ENCODE data around the gene DIAPH3. TPM values are rescaled to one million over a fixed set of nuclear protein-coding genes. Genes with fewer than 3 reads are reported as not detected.

DIAPH3 gene
- total and polyA plus RNA-seq, 2 donors = 0.80 to 4.5 TPM

GRCh38 chr13:59890054-59890453 lies 273.7 kb downstream of the DIAPH3 start:
- H3K36me3 ChIP-seq (ENCODE audit: control insufficient read depth in 2 of 2, insufficient read depth in 2 of 2, low read length in 1 of 2) = no peaks in the 10 kb centered on the region
- no peak overlapping the region for H3K4me3 ChIP-seq (ENCODE audit: low read length in 2 of 2)
- no peak for DNase-seq (ENCODE audit: low read depth in 6 of 9, low spot score in 9 of 9)
- WGBS = 93% methylated on average over 1 of the region's 1 CpG
- no peaks in the 10 kb centered on the region for H3K9me3 ChIP-seq (ENCODE audit: control insufficient read depth in 2 of 2, insufficient read depth in 1 of 2, low read length in 1 of 2)
- H3K27ac ChIP-seq (ENCODE audit: low read depth in 1 of 2, low read length in 1 of 2) = no peak overlapping the region
- H3K27me3 ChIP-seq (ENCODE audit: control insufficient read depth in 2 of 2, insufficient read depth in 1 of 2, low read length in 1 of 2) = no peaks in the 10 kb centered on the region
- H3K4me1 ChIP-seq (ENCODE audit: control insufficient read depth in 2 of 2, insufficient read depth in 2 of 2, low read length in 2 of 2) = no peaks in the 10 kb centered on the region

GRCh38 chr13:59888408-59888807 lies 275.3 kb downstream of the DIAPH3 start:
- Histone ChIP-seq H3K27me3 (ENCODE audit: control insufficient read depth in 2 of 2, insufficient read depth in 1 of 2, low read length in 1 of 2) (no peaks in the 10 kb centered on the region), H3K36me3 (ENCODE audit: control insufficient read depth in 2 of 2, insufficient read depth in 2 of 2, low read length in 1 of 2) (no peaks in the 10 kb centered on the region), H3K27ac (ENCODE audit: low read depth in 1 of 2, low read length in 1 of 2) (no peak overlapping the region), H3K4me1 (ENCODE audit: control insufficient read depth in 2 of 2, insufficient read depth in 2 of 2, low read length in 2 of 2) (no peaks in the 10 kb centered on the region), H3K9me3 (ENCODE audit: control insufficient read depth in 2 of 2, insufficient read depth in 1 of 2, low read length in 1 of 2) (no peaks in the 10 kb centered on the region), H3K4me3 (ENCODE audit: low read length in 2 of 2) (no peak overlapping the region)
- no peak for DNase-seq (ENCODE audit: low read depth in 6 of 9, low spot score in 9 of 9)
- 98% methylated on average over 2 of the region's 2 CpGs for WGBS

GRCh38 chr13:59885076-59885475 lies 278.7 kb downstream of the DIAPH3 start:
- no peak for DNase-seq (ENCODE audit: low read depth in 6 of 9, low spot score in 9 of 9)
- Histone ChIP-seq H3K4me1 (ENCODE audit: control insufficient read depth in 2 of 2, insufficient read depth in 2 of 2, low read length in 2 of 2) (no peaks in the 10 kb centered on the region), H3K9me3 (ENCODE audit: control insufficient read depth in 2 of 2, insufficient read depth in 1 of 2, low read length in 1 of 2) (no peaks in the 10 kb centered on the region), H3K36me3 (ENCODE audit: control insufficient read depth in 2 of 2, insufficient read depth in 2 of 2, low read length in 1 of 2) (no peaks in the 10 kb centered on the region), H3K4me3 (ENCODE audit: low read length in 2 of 2) (no peak overlapping the region), H3K27ac (ENCODE audit: low read depth in 1 of 2, low read length in 1 of 2) (no peak overlapping the region), H3K27me3 (ENCODE audit: control insufficient read depth in 2 of 2, insufficient read depth in 1 of 2, low read length in 1 of 2) (no peaks in the 10 kb centered on the region)
- 96% methylated on average over 3 of the region's 3 CpGs for WGBS

- H3K27ac ChIP-seq (ENCODE audit: low read depth in 1 of 2, low read length in 1 of 2) = no peak overlapping the region
- no peak overlapping the region for H3K4me3 ChIP-seq (ENCODE audit: low read length in 2 of 2)
- no peaks in the 10 kb centered on the region for H3K27me3 ChIP-seq (ENCODE audit: control insufficient read depth in 2 of 2, insufficient read depth in 1 of 2, low read length in 1 of 2)
- no peak for DNase-seq (ENCODE audit: low read depth in 6 of 9, low spot score in 9 of 9)
- no peaks in the 10 kb centered on the region for H3K4me1 ChIP-seq (ENCODE audit: control insufficient read depth in 2 of 2, insufficient read depth in 2 of 2, low read length in 2 of 2)
- H3K9me3 ChIP-seq (ENCODE audit: control insufficient read depth in 2 of 2, insufficient read depth in 1 of 2, low read length in 1 of 2) = no peaks in the 10 kb centered on the region
- 98% methylated on average over 5 of the region's 5 CpGs for WGBS
- H3K36me3 ChIP-seq (ENCODE audit: control insufficient read depth in 2 of 2, insufficient read depth in 2 of 2, low read length in 1 of 2) = no peaks in the 10 kb centered on the region
These were observed 279.8 kb downstream of the DIAPH3 start for GRCh38 chr13:59883885-59884284.

- Histone ChIP-seq H3K36me3 (ENCODE audit: control insufficient read depth in 2 of 2, insufficient read depth in 2 of 2, low read length in 1 of 2) (no peaks in the 10 kb centered on the region), H3K27me3 (ENCODE audit: control insufficient read depth in 2 of 2, insufficient read depth in 1 of 2, low read length in 1 of 2) (no peaks in the 10 kb centered on the region), H3K27ac (ENCODE audit: low read depth in 1 of 2, low read length in 1 of 2) (no peak overlapping the region), H3K9me3 (ENCODE audit: control insufficient read depth in 2 of 2, insufficient read depth in 1 of 2, low read length in 1 of 2) (no peaks in the 10 kb centered on the region), H3K4me3 (ENCODE audit: low read length in 2 of 2) (no peak overlapping the region), H3K4me1 (ENCODE audit: control insufficient read depth in 2 of 2, insufficient read depth in 2 of 2, low read length in 2 of 2) (no peaks in the 10 kb centered on the region)
- DNase-seq (ENCODE audit: low read depth in 6 of 9, low spot score in 9 of 9) = no peak
- 99% methylated on average over 1 of the region's 1 CpG for WGBS
These were observed 283.3 kb downstream of the DIAPH3 start for GRCh38 chr13:59880468-59880867.

GRCh38 chr13:59879281-59879680 lies 284.4 kb downstream of the DIAPH3 start:
- H3K27ac ChIP-seq (ENCODE audit: low read depth in 1 of 2, low read length in 1 of 2) = no peak overlapping the region
- DNase-seq (ENCODE audit: low read depth in 6 of 9, low spot score in 9 of 9) = no peak
- 94% methylated on average over 4 of the region's 4 CpGs for WGBS

GRCh38 chr13:59877933-59878332 lies 285.8 kb downstream of the DIAPH3 start:
- H3K27ac ChIP-seq (ENCODE audit: low read depth in 1 of 2, low read length in 1 of 2) = no peak overlapping the region
- DNase-seq (ENCODE audit: low read depth in 6 of 9, low spot score in 9 of 9) = no peak
- no peaks in the 10 kb centered on the region for H3K27me3 ChIP-seq (ENCODE audit: control insufficient read depth in 2 of 2, insufficient read depth in 1 of 2, low read length in 1 of 2)
- H3K9me3 ChIP-seq (ENCODE audit: control insufficient read depth in 2 of 2, insufficient read depth in 1 of 2, low read length in 1 of 2) = no peaks in the 10 kb centered on the region
- no peaks in the 10 kb centered on the region for H3K4me1 ChIP-seq (ENCODE audit: control insufficient read depth in 2 of 2, insufficient read depth in 2 of 2, low read length in 2 of 2)
- WGBS = 94% methylated on average over 2 of the region's 2 CpGs
- no peak overlapping the region for H3K4me3 ChIP-seq (ENCODE audit: low read length in 2 of 2)
- no peaks in the 10 kb centered on the region for H3K36me3 ChIP-seq (ENCODE audit: control insufficient read depth in 2 of 2, insufficient read depth in 2 of 2, low read length in 1 of 2)

More at GRCh38 chr13:59879281-59879680, 284.4 kb downstream of the DIAPH3 start:
- no peak overlapping the region for H3K4me3 ChIP-seq (ENCODE audit: low read length in 2 of 2)
- no peaks in the 10 kb centered on the region for H3K9me3 ChIP-seq (ENCODE audit: control insufficient read depth in 2 of 2, insufficient read depth in 1 of 2, low read length in 1 of 2)
- no peaks in the 10 kb centered on the region for H3K27me3 ChIP-seq (ENCODE audit: control insufficient read depth in 2 of 2, insufficient read depth in 1 of 2, low read length in 1 of 2)
- no peaks in the 10 kb centered on the region for H3K36me3 ChIP-seq (ENCODE audit: control insufficient read depth in 2 of 2, insufficient read depth in 2 of 2, low read length in 1 of 2)
- H3K4me1 ChIP-seq (ENCODE audit: control insufficient read depth in 2 of 2, insufficient read depth in 2 of 2, low read length in 2 of 2) = no peaks in the 10 kb centered on the region

- DNase-seq (ENCODE audit: low read depth in 6 of 9, low spot score in 9 of 9) = no peak
- no peak overlapping the region for H3K27ac ChIP-seq (ENCODE audit: low read depth in 1 of 2, low read length in 1 of 2)
- H3K27me3 ChIP-seq (ENCODE audit: control insufficient read depth in 2 of 2, insufficient read depth in 1 of 2, low read length in 1 of 2) = no peaks in the 10 kb centered on the region
- no peak overlapping the region for H3K4me3 ChIP-seq (ENCODE audit: low read length in 2 of 2)
- no peaks in the 10 kb centered on the region for H3K9me3 ChIP-seq (ENCODE audit: control insufficient read depth in 2 of 2, insufficient read depth in 1 of 2, low read length in 1 of 2)
- WGBS = 97% methylated on average over 2 of the region's 2 CpGs
- no peaks in the 10 kb centered on the region for H3K4me1 ChIP-seq (ENCODE audit: control insufficient read depth in 2 of 2, insufficient read depth in 2 of 2, low read length in 2 of 2)
- no peaks in the 10 kb centered on the region for H3K36me3 ChIP-seq (ENCODE audit: control insufficient read depth in 2 of 2, insufficient read depth in 2 of 2, low read length in 1 of 2)
These were observed 288.8 kb downstream of the DIAPH3 start for GRCh38 chr13:59874973-59875372.

GRCh38 chr13:59873856-59874255 lies 289.9 kb downstream of the DIAPH3 start:
- 95% methylated on average over 7 of the region's 7 CpGs for WGBS
- H3K4me1 ChIP-seq (ENCODE audit: control insufficient read depth in 2 of 2, insufficient read depth in 2 of 2, low read length in 2 of 2) = no peaks in the 10 kb centered on the region
- H3K27ac ChIP-seq (ENCODE audit: low read depth in 1 of 2, low read length in 1 of 2) = no peak overlapping the region
- no peaks in the 10 kb centered on the region for H3K36me3 ChIP-seq (ENCODE audit: control insufficient read depth in 2 of 2, insufficient read depth in 2 of 2, low read length in 1 of 2)
- no peak overlapping the region for H3K4me3 ChIP-seq (ENCODE audit: low read length in 2 of 2)
- DNase-seq (ENCODE audit: low read depth in 6 of 9, low spot score in 9 of 9) = no peak
- H3K27me3 ChIP-seq (ENCODE audit: control insufficient read depth in 2 of 2, insufficient read depth in 1 of 2, low read length in 1 of 2) = no peaks in the 10 kb centered on the region
- no peaks in the 10 kb centered on the region for H3K9me3 ChIP-seq (ENCODE audit: control insufficient read depth in 2 of 2, insufficient read depth in 1 of 2, low read length in 1 of 2)

GRCh38 chr13:59873309-59873708 lies 290.4 kb downstream of the DIAPH3 start:
- no peaks in the 10 kb centered on the region for H3K4me1 ChIP-seq (ENCODE audit: control insufficient read depth in 2 of 2, insufficient read depth in 2 of 2, low read length in 2 of 2)
- H3K27ac ChIP-seq (ENCODE audit: low read depth in 1 of 2, low read length in 1 of 2) = no peak overlapping the region
- no peak overlapping the region for H3K4me3 ChIP-seq (ENCODE audit: low read length in 2 of 2)
- WGBS = 93% methylated on average over 3 of the region's 3 CpGs
- no peaks in the 10 kb centered on the region for H3K9me3 ChIP-seq (ENCODE audit: control insufficient read depth in 2 of 2, insufficient read depth in 1 of 2, low read length in 1 of 2)
- H3K36me3 ChIP-seq (ENCODE audit: control insufficient read depth in 2 of 2, insufficient read depth in 2 of 2, low read length in 1 of 2) = no peaks in the 10 kb centered on the region
- no peak for DNase-seq (ENCODE audit: low read depth in 6 of 9, low spot score in 9 of 9)
- H3K27me3 ChIP-seq (ENCODE audit: control insufficient read depth in 2 of 2, insufficient read depth in 1 of 2, low read length in 1 of 2) = no peaks in the 10 kb centered on the region

Data from thymus (tissue), 11 donors.